Hippocampal formation (tissue), 2 donors: ENCODE results near the gene NKX2-4.

ENCODE experiments used
- DNase-seq, 2 donors: peaks; one replicate each; lab custom pipeline; 2025; lab: John Stamatoyannopoulos, UW

The NKX2-4 gene

GRCh38 chr20:21358737-21359136 is 38.6 kb downstream of the NKX2-4 start:
- no peak for DNase-seq

- DNase-seq: no peak
Observed at GRCh38 chr20:21357844-21358243, 39.5 kb downstream of the NKX2-4 start.

- no peak for DNase-seq
Observed at GRCh38 chr20:21356386-21356785, 40.9 kb downstream of the NKX2-4 start.

- DNase-seq: no peak
Observed at GRCh38 chr20:21355981-21356380, 41.3 kb downstream of the NKX2-4 start.

GRCh38 chr20:21353236-21353635 is 44.1 kb downstream of the NKX2-4 start:
- DNase-seq: no peak

- no peak for DNase-seq
Observed at GRCh38 chr20:21352703-21353102, 44.6 kb downstream of the NKX2-4 start.
